ENCODE results near the gene LRRC30.

The LRRC30 gene

DNA sequence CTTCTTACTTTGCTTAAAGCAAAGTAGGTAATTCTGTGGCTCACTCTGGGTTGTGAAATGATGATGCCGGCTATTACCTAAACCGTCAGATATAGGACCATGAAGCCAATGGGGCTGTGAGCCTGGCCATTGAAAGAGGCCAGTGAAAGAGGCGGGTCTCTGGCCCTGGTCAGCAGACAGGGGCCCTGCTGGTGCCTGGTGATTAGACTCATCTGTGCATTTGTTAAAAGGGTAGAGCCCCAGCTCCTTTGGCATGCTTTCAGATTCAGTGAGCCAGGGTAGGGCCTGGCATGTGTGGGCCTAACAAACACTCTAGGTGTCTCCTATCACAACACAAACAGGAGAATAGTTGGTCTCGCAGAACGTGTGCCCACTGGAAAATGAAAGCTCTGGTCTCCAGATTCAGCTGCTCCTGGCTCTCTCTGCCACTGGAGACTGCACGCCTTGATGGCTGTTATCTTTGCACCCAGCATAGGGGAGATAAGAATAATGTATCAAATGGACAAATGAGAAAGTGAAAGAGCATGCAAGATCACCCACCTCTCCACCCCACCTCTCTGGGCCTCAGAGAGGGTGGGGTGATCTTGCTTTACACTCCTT lies 6.9 kb downstream of the LRRC30 start:
- TF ChIP-seq, protein P1, sequence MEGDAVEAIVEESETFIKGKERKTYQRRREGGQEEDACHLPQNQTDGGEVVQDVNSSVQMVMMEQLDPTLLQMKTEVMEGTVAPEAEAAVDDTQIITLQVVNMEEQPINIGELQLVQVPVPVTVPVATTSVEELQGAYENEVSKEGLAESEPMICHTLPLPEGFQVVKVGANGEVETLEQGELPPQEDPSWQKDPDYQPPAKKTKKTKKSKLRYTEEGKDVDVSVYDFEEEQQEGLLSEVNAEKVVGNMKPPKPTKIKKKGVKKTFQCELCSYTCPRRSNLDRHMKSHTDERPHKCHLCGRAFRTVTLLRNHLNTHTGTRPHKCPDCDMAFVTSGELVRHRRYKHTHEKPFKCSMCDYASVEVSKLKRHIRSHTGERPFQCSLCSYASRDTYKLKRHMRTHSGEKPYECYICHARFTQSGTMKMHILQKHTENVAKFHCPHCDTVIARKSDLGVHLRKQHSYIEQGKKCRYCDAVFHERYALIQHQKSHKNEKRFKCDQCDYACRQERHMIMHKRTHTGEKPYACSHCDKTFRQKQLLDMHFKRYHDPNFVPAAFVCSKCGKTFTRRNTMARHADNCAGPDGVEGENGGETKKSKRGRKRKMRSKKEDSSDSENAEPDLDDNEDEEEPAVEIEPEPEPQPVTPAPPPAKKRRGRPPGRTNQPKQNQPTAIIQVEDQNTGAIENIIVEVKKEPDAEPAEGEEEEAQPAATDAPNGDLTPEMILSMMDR (IDR thresholded peaks at IDR 0.05): no peak

DNA sequence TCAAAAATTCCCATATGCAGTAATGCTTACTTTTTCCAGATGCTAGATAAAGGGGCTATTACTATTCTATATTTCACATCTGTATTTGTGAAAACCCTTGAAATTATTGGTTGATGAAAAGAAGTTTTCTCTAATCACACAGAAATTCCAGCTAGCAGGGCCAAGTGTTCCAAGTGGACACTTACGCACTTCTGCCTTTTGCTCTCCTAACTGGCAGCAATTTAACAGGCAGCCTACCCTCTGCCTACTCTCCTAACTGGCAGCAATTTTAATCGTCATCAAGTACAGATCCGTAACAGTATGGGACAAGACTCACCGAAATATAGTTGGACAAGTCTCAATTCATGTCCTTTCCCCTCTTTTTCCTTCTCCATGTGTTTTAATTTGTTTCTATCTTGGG lies 12.0 kb downstream of the LRRC30 start:
- TF ChIP-seq, protein P1 (IDR thresholded peaks at IDR 0.05): no peak

DNA sequence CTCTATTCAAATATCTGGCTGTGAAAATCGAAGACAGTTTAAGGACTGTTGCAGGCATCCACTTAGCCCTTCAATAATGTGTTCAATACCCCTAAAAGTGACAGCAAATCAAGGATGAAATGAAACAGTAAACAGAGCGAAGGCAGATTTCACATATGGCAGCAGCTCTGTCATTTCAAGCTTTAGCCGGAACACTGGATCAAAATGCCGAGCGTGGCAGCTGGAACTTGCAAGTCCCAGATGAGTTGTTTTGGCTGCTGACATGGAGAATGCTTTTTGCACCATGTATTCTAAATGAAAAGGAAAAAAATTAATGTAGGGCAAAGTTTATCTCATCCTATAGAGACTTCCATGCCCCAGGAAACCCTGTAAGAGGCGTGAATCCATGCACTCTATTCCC lies 18.0 kb downstream of the LRRC30 start:
- TF ChIP-seq, protein P1 (IDR thresholded peaks at IDR 0.05): no peak

DNA sequence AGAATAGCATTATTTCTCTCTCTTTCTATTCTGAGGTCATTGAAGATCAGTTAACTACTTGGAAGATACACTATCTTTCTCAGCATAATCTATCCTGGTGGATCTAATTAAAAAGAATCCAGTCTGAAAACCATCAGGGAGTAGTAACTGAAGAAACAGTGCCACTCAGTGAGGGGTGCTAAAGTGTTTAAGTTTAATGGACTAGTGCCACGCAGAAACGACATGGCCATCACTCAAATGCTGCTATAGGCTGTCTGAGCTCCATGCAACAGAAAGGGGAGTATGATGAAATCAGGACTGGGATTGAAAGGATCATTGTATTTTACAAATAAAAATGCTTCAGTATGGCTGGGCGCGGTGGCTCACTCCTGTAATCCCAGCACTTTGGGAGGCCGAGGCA lies 23.3 kb downstream of the LRRC30 start:
- TF ChIP-seq, protein P1 (IDR thresholded peaks at IDR 0.05): no peak

DNA sequence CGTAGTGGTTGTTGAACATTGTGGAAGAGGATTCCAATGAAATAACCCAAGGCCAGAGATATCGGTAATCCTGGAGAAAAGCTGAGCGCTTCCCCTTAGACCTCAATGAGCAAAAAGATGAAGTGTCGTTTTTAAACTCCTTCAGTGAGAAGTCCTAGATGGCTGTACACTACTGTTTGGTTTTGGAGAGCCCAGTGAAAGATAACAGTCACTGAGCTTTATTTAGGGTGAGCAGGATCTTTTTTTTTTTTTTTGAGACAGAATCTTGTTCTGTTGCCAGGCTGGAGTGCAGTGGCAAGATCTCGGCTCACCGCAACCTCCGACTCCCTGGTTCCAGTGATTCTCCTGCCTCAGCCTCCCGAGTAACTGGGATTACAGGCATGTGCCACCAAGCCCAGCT lies 24.2 kb downstream of the LRRC30 start:
- TF ChIP-seq, protein P1 (IDR thresholded peaks at IDR 0.05): no peak

DNA sequence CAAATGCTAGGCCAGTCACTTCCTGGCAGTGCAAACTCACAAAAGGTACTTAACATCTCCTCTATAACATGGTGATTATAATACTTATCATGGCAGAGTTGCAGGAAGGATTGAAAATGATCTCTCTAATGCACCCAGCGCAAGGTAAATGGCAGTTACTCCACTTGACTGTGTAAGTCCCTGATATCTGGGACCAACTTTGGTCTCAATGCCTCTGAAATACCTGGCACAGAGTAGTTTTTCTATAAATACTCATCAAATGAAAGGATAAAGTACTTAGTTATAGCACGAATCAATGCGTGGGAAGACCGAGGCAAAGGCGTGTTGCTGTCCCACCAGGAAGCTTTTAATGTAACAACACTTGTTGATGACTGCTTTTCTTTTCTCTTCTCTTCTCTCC lies 24.8 kb downstream of the LRRC30 start:
- TF ChIP-seq, protein P1 (IDR thresholded peaks at IDR 0.05): no peak

DNA sequence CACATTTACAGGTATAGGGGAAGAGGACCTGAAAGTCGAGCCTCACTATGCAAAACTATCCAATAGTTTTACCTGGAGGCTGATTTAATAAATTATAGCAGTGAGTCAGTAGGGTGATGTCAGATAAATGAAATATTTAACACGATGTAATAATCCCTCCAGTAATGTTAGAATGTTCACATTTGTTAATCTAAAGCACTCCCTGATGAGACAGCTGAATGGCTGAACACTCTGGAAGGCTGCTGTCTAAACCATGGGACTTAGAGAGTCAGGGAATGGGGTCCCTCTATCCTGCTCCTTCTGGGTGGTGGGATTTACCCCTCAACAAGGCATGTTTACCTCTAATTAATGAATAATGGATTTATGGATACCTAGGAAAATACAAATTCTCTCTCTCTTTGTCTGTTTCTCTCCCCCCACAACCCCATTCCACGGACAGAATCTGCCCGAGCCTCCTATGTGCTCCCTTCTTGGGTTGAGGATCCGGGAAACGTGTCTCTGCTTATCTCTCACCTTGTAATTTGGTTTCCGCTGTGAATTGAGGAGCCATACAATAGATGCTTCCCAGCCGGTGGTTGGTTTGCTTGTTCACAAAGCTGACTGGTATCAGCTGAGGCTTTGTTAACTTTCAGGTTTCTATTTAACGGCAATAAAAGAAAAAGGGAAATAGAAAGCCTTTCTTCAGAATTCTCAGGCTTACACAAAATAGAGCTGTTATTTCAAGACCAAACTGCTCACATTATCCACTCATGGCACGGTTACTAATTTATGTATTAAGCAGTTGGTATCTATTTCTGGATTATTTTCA lies 25.9 kb downstream of the LRRC30 start:
- TF ChIP-seq, protein P1 (IDR thresholded peaks at IDR 0.05): no peak
